A673 (cell line): ENCODE data around the gene SMIM10L1. TPM values are rescaled to one million over a fixed set of nuclear protein-coding genes. Genes with fewer than 3 reads are reported as not detected.

Experiments used
- BruUV-seq: library from RNA; stranded (reverse); fragments of 400-500 nt; replicated peaks from 2 replicates; lab custom pipeline; 2021; lab: Mats Ljungman, UMichigan
- CTCF ChIA-PET: fragments of 300-600 bp; sonication (Branson Sonifier 250); formaldehyde crosslinking; loops from one replicate; lab custom pipeline; 2022; ENCODE audit warnings: antibody characterized with exemption; lab: Charles Lee
- POLR2A ChIA-PET: fragments of 300-600 bp; sonication (Branson Sonifier 250); formaldehyde crosslinking; loops from one replicate; lab custom pipeline; 2022; ENCODE audit warnings: antibody characterized with exemption; ENCODE audit not compliant: low non-redundant PET; lab: Charles Lee
- DNase-seq: peaks from one replicate; pipeline ENCODE4 v3.0.0-alpha.2; 2015; ENCODE audit warnings: low spot score
- H3K27ac ChIP-seq: fragments of 200-600 bp; sonication (generic); 2 replicates; pipeline ENCODE4 v1.5.1; 2016; ENCODE audit warnings: mixed run types, low read depth, mild to moderate bottlenecking, mixed read lengths, antibody characterized with exemption, low read length; ENCODE audit not compliant: poor library complexity, severe bottlenecking
- H3K27me3 ChIP-seq: fragments of 200-600 bp; sonication (generic); replicated peaks from 2 replicates; pipeline ENCODE4 v1.6.1; 2017; ENCODE audit warnings: mixed run types, low read depth, mild to moderate bottlenecking, mixed read lengths, antibody characterized with exemption, low read length; ENCODE audit not compliant: insufficient read depth, poor library complexity
- H3K36me3 ChIP-seq: fragments of 200-600 bp; sonication (generic); 2 replicates; pipeline ENCODE4 v1.6.1; 2016; ENCODE audit warnings: mixed run types, mild to moderate bottlenecking, mixed read lengths, antibody characterized with exemption, low read length; ENCODE audit not compliant: insufficient read depth, poor library complexity, severe bottlenecking
- H3K4me1 ChIP-seq: fragments of 200-600 bp; sonication (generic); 2 replicates; pipeline ENCODE4 v1.6.1; 2017; ENCODE audit warnings: mixed run types, mild to moderate bottlenecking, mixed read lengths, antibody characterized with exemption, low read length; ENCODE audit not compliant: insufficient read depth, poor library complexity, severe bottlenecking
- H3K4me3 ChIP-seq: fragments of 200-600 bp; sonication (generic); 2 replicates; pipeline ENCODE4 v1.5.1; 2016; ENCODE audit warnings: low read depth, mixed run types, mild to moderate bottlenecking, mixed read lengths, low read length; ENCODE audit not compliant: poor library complexity, severe bottlenecking
- H3K9me3 ChIP-seq: fragments of 200-600 bp; sonication (generic); 2 replicates; pipeline ENCODE4 v1.6.1; 2016; ENCODE audit warnings: mixed run types, low read depth, mild to moderate bottlenecking, mixed read lengths, antibody characterized with exemption, low read length; ENCODE audit not compliant: poor library complexity, severe bottlenecking
- CTCF ChIP-seq: fragments of 300-800, 200-600 bp; sonication (generic); conservative IDR thresholded peaks from 2 replicates; pipeline ENCODE4 v1.5.1; 2017; ENCODE audit warnings: low read depth, mild to moderate bottlenecking, antibody characterized with exemption, low read length, moderate library complexity, mixed read lengths
- EZH2 ChIP-seq: fragments of 200-600 bp; sonication (generic); IDR thresholded peaks from 2 replicates; pipeline ENCODE4 v1.6.1; 2017; ENCODE audit warnings: borderline replicate concordance, low read depth, mild to moderate bottlenecking, mixed read lengths, antibody characterized with exemption, low read length; ENCODE audit not compliant: poor library complexity, severe bottlenecking
- intact Hi-C: fragments of 100-400 bp; cut with micrococcal nuclease; formaldehyde crosslinking; loops from one replicate; pipeline ENCODE4 v1.10.0; 2022; ENCODE audit not compliant: unreplicated experiment
- total RNA-seq: library from RNA; stranded (reverse); gene quantifications from 2 replicates; pipeline ENCODE4 v1.2.3, GENCODE V29; 2021

SMIM10L1 gene
- total RNA-seq, 1 experiment from 2014 or later = 15.7 TPM

GRCh38 chr12:11133162-11133561 is 37.8 kb upstream of the SMIM10L1 start:
- Histone ChIP-seq H3K27me3 (no peaks in the 10 kb centered on the region), H3K4me1 (no peaks in the 10 kb centered on the region), H3K27ac (no peak overlapping the region), H3K9me3 (no peaks in the 10 kb centered on the region), H3K36me3 (no peaks in the 10 kb centered on the region), H3K4me3 (no peak overlapping the region)
- intact Hi-C loops = no loop called here
- CTCF ChIA-PET = no interaction called here
- TF ChIP-seq CTCF (no peak), EZH2 (no peak)
- no peak for DNase-seq
- POLR2A ChIA-PET = no interaction called here
- BruUV-seq = no TSS peak

GRCh38 chr12:11133816-11134215 is 37.2 kb upstream of the SMIM10L1 start:
- ChIA-PET POLR2A (no interaction called here), CTCF (no interaction called here)
- no peak for TF ChIP-seq EZH2
- TF ChIP-seq CTCF = no peak
- DNase-seq = no peak
- Histone ChIP-seq H3K4me1 (no peaks in the 10 kb centered on the region), H3K27ac (no peak overlapping the region), H3K36me3 (no peaks in the 10 kb centered on the region), H3K4me3 (no peak overlapping the region), H3K9me3 (no peaks in the 10 kb centered on the region), H3K27me3 (no peaks in the 10 kb centered on the region)
- BruUV-seq = no TSS peak
- intact Hi-C loops = no loop called here

GRCh38 chr12:11134305-11134704 is 36.7 kb upstream of the SMIM10L1 start, which contains the start of gene TAS2R30:
TAS2R30 (minus strand) TSS chr12:11134644; CDS start chr12:11134244, 400 bp downstream.
- no peak for TF ChIP-seq EZH2
- Histone ChIP-seq H3K4me3 (no peak within 1 kb of the TSS), H3K36me3 (no peaks in the 10 kb centered on the region), H3K9me3 (no peaks in the 10 kb centered on the region), H3K4me1 (no peaks in the 10 kb centered on the region), H3K27ac (no peak within 1 kb of the TSS), H3K27me3 (no peaks in the 10 kb centered on the region)
- intact Hi-C loops = no loop called here
- CTCF ChIA-PET = no interaction called here
- no TSS peak for BruUV-seq
- no peak for DNase-seq
- POLR2A ChIA-PET = no interaction called here

- POLR2A ChIA-PET = no interaction called here
- intact Hi-C loops = no loop called here
- TF ChIP-seq EZH2 = no peak
- no peak for TF ChIP-seq CTCF
- H3K4me3 ChIP-seq = no peak overlapping the region
- H3K27me3 ChIP-seq = no peaks in the 10 kb centered on the region
- H3K36me3 ChIP-seq = no peaks in the 10 kb centered on the region
- BruUV-seq = no TSS peak
- DNase-seq = no peak
- no peaks in the 10 kb centered on the region for H3K9me3 ChIP-seq
- H3K27ac ChIP-seq = no peak overlapping the region
- H3K4me1 ChIP-seq = no peaks in the 10 kb centered on the region
- CTCF ChIA-PET = no interaction called here
These were observed 34.9 kb upstream of the SMIM10L1 start for GRCh38 chr12:11136075-11136474.
